Muscle of back (tissue), 11 donors: ENCODE data around the gene NEU2. TPM values are rescaled to one million over a fixed set of nuclear protein-coding genes. Genes with fewer than 3 reads are reported as not detected.
"Not testable (repeated sequence)": the region's sequence is repeated elsewhere in the genome, so short reads cannot be mapped to it uniquely, and the experiment has no call there.

ENCODE experiments used
- DNase-seq, 3 donors: peaks; one replicate each; pipeline versions ENCODE4 v3.0.0 to v3.0.0-alpha.2; 2013
- polyA plus RNA-seq, 10 donors: library from polyadenylated mRNA; unstranded; fragments of 120-200 nt; gene quantifications; one replicate each; pipeline ENCODE4 v1.2.1, GENCODE V29; 2013; ENCODE audit not compliant: insufficient read length in 10 of 10

The NEU2 gene
- polyA plus RNA-seq, 10 donors = not detected

GRCh38 chr2:233010569-233011267, 21.8 kb upstream of the NEU2 start:
- DNase-seq = no peak

DNA sequence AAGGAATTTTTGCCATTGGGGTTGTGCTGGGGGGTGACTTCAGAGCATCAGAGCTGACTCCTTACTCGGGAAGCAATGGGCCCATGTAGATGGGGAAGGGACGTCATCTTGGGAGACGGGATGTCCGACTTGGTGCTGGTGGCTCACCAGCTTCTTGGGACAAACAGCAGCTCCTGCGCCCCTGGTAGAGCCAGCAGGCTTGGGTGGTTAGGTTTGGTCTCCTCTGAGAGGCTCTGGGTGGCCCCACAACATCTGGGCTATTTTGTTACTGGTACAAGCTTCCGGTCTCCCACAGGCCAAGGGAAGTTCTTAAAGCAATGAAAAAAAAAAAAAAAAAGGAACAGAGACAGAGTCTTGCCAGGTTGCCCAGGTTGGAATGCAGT, 21.2 kb upstream of the NEU2 start:
- no peak for DNase-seq

- DNase-seq = no peak
Observed at GRCh38 chr2:233011702-233012131, 20.8 kb upstream of the NEU2 start.

DNA sequence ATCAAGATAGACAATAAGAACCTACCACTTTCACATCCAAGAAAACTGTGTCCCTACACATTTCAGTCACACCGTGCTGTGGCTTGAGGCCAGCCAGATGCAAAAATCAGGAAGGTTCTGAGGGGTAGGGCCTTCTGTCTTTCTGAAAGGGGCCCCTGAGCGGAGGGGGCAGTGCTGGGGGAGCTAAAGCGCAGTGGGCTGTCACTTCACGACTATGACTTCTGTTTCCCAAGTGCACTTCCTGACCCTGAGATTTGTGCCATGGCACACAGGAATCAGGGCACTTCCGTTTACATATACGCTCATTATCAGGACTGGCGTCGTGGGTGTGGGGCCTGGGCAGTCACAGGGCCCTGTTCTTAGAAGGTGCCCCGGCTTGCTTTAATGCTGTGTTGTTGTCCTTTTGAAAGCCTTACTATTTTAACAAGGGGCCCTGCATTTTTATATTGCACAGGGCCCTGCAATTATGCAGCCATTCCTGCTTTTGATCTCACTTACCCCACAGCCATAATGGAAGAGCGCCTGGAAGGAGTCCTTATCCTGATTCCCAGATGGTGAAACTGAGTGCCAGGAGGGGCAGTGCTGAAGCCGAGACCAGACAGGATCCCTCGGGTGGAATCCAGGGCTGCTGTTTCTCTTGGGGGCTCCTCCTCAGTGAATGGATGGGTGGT, 20.0 kb upstream of the NEU2 start:
- DNase-seq = peak in 1 of 3 donors; percentile 23

GRCh38 chr2:233013027-233013461, 19.4 kb upstream of the NEU2 start, which contains the start of gene NGEF:
Gene NGEF (minus strand): TSS chr2:233013256. CDS start chr2:232974890, 38,366 bp downstream.
- DNase-seq = no peak

- no peak for DNase-seq
Observed at GRCh38 chr2:233013650-233014049, 18.8 kb upstream of the NEU2 start.

GRCh38 chr2:233015019-233015645, 17.3 kb upstream of the NEU2 start:
- DNase-seq = no peak

DNA sequence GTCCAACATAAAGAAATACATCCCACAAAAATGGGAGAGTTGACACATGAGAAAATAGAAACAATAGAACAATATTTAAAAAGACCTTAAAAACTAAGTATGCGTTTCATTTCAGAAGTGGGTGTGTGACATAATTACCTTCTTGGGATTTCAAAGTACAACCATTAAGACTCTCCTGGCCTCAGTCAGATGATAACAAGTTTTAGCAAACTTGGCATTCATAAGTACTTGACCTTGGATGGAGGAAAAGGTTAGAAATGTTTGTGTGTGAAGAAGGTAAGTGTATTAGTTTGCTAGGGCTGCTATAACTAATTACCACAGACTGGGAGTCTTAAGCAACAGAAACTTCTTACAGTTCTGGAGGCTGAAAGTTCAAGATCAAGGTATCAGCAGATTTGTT, 14.5 kb upstream of the NEU2 start:
- DNase-seq = no peak

GRCh38 chr2:233019610-233020009, 12.9 kb upstream of the NEU2 start:
- not testable (repeated sequence) for DNase-seq

DNA sequence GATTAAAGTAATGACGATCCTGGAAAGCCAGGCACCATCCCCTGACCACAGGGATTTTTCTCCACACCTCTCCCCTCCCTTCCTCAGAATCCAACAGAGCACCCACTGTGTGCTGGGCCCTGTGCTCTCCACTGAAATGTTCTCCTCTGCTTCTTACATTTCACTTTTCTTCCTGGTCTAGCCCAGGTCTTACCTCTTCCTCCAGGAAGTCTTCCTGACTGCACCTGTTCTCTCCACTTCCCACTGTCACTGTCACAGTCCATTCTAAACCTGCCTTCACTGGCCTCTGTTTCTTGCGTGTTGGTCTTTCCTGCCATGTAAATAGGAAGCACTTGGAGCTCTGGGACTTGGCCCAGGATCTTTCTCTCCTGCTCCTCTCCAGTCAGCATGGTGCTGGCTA, 12.0 kb upstream of the NEU2 start:
- no peak for DNase-seq

- no peak for DNase-seq
Observed at GRCh38 chr2:233021771-233022170, 10.7 kb upstream of the NEU2 start.

DNA sequence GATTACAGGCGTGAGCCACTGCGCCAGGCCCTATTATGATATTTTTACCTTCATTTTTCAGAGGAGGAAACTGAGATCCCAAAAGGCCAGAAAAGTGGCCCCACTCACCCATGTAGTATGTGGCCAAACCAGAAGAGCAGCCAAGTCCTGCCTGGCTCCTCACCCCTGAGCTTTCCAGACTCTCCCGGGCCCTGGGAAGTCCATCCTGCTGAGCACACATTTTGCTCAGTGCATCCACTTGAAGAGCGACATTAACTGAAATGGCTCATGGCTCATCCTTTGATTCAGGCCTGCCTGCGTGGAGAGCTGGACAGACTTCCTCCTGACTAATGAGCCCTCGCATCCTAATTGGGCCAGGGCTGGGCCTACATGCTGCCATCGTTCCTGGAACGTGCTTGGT, 9.9 kb upstream of the NEU2 start:
- no peak for DNase-seq

DNA sequence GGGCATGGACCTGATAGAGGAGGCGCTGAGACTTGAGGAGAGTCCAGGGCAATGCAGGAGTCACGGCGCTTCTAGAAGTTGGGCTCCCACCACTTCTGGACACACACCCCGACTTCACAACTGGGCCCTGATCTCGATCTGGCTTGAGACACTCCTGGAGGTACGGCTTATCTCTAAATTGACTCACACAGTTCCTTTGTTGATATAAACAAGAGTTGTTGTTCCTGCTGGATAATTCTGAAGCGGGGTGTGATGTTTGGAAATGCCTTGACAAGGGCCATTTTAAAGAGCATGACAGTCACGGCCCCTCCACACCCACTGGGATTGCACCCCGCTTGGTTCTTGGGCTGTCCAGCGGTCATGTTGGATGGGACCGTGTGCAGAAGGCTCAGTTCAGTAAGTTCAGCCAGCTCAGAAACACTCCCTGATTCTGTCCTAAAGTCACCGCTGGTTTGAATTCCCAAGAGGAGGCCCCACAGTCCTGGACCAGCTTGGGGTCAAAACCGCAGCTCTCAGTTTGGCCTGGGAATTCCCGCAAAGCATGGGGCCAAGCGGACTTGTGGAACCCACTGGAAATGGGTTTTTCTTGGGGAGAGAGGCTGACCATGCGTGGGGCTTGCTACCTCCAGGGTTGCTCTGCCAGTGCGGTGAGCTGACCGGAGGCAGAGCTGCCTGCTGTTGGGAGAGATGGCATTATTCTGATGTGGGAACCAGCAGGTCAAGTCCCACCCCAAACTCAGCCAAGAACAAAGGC, 9.3 kb upstream of the NEU2 start:
- DNase-seq = no peak

DNA sequence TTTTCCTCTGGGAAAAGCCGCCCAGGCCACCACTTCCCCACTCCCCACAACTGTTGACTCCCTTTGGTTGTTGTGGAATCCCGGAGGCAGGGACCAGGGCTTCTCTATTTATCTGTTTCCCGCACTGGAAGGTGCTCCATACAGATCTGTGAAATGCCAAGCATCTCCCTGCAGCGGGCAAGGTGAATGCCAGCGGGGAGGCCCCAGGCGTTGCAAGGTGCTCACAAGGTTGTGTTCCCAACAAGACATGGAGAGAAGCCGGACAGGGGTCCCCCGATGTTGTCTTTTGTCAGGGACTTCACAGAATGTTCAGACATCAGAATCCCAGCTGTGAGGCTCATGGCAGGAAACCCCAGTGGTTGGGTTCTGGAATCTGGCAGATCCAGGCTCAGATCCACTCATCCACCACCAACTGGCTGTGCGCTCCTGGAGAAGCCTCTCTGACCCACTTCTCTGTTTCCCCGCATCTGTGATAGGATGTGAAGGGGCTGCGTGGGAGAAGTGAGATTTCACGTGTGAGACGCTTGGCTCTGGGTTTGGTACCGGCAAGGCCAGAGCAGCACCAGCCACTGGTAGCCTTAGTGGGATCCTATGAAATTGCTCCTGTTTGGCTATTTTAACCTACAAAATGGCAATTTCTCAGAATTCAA, 8.6 kb upstream of the NEU2 start:
- DNase-seq = no peak

GRCh38 chr2:233025706-233026105, 6.8 kb upstream of the NEU2 start:
- DNase-seq = no peak

DNA sequence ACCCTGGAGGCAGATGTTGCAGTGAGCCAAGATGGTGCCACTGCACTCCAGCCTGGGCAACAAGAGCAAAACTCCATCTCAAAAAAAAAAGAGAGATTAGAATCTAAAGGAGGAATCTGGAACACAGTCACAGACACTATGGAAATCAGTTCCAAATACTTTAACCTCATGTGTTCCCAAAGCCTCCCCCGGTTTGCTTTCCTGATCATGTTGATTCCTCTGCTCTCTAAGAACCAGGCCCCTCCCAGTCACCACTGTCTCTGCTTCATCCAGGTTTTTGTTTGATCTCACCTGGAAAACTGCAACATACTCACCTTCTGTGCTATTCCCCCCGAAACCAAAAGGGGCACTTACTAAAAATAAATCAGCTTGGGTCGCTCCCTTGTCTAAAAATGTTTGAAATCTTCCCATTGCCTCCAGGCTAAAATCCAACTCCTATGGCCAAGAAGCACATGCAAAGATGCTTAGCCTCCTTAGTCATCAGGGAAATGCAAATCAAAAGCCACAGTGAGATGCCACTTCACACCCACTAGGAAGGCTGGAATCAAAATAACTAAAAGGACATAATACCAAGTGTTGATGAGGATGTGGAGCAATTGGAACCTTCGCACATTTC, 6.2 kb upstream of the NEU2 start:
- no peak for DNase-seq

DNA sequence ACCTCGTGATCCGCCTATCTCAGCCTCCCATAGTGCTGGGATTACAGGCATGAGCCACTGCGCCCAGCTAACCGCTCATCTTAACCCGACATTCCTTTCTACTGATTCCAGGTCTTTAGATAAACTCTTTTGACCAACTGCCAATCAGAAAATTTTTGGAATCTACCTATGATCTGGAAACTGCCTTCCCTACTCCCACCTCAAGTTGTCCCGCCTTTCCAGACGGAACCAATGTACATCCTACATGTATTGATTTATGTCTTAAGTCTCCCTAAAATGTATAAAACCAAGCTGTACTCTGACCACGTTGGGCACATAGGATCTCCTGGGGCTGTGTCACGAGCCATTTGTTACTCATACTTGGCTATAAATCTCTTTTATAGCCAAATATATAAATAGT, 3.2 kb upstream of the NEU2 start:
- no peak for DNase-seq

DNA sequence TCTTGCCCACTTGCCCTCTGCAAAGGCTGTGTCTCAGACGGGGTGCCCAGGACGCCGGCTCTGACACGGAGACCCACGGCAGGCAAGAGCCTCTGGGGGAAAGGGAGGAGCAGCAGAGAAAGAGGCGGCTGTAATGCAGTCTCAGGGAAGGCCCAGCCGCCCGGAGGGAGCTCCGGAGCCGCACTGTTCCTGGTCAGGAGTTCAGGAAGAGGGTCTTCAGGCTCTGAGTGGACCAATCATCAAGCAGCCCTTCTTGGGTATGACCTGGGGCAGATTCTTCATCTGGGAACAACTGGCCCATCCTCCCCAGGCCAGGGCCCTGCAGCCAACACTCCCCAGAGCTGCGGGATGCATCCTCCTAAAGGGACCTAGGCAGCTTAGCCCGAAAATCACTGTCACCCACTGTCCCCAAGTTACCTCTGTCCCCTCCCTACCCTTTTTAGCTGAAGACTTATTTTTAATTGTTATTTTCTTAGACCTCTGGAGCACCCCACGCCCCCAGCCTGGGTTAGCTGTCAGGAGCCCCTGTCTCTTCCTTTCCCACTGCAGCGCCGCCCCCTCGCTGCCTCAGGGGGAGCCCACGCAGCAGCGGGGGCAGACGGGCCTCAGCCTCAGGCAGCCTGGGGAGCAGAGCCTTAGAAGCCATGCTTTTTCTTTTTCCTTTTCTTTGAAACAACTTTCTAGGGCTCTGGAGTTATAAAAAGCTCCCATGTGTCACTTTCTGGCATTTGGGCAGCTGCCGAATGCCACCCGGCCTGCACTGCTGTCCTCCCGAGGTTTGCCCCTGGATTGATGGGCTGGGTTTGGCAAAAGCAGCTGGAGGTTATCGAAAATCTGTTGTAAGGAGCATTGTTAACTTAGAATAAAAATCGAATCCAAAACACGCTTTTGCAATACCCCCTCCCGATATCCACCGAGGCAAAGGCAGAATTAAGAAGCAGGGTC, 644 bp upstream of the NEU2 start:
- no peak for DNase-seq

DNA sequence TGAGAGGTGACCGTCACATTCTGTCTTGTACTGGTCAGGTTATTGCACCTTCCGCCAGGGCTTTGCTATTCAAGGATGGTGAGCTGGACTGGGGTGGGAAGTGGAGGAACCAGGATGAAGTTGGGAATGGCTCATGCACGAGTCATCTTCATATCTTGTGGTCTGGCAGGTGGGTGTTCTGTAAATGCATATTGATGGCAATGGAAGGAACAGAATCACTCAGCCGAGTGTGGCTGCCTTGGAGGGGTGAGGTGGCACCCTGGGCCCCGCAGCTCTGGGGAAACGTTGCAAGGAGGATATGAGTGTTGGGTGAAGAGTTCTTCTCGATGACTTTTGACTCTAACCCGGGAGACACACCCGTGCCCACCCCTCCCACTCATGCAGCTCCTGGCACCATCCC, 1.2 kb downstream of the NEU2 start:
- no peak for DNase-seq
